ENCODE measurements around the gene MTR. TPM values are rescaled to one million over a fixed set of nuclear protein-coding genes. Genes with fewer than 3 reads are reported as not detected.

Gene MTR
- total RNA-seq, 1 experiment from 2014 or later, result 35.4 TPM

DNA sequence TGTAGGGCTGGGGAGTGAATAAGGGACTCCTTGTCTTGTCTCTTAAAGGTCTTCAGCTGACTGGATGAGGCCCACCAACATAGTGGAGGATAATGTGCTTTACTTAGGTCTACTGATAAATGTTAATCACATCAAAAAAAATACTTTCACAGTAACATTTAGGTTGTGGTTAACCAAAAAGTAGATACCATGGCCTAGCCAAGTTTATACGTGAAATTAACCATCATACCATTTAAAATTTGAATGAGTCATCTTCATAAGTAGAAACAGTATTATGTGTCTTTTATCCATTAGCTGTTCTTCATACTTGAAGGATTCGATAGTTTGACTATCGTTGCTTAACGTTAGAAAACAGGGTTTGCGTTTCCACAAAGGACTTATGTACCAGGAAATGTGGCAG, 80.9 kb downstream of the MTR start:
- DNase-seq, result no peak
- Histone ChIP-seq H3K27ac (no peak overlapping the region), H3K27me3 (no peaks in the 10 kb centered on the region), H3K9me3 (replicated peaks) (no peaks in the 10 kb centered on the region), H3K36me3 (0 out of 2 replicates have a peak, but pooled peaks cover 15% of the 10 kb centered on the region), H3K4me1 (no peaks in the 10 kb centered on the region), H3K4me3 (no peak overlapping the region)

DNA sequence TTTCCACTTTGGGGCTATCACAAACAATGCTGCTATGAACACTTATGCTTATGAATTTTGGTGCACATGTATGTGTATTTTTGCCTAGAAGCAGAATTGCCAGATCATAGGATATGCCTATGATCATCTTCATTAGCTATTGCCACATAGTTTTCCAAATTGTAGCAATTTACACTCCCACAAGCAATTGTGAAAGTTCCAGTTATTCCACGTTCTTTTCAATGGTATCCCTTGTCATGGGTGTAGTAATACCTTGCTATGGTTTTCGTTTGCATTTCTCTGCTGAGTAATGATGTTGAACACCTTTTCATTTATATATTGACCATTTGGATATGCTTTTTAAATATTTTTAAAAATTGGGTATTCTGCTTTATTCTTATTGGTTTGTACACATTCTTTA, 82.6 kb downstream of the MTR start:
- H3K4me3 ChIP-seq, result no peak overlapping the region
- no peaks in the 10 kb centered on the region for H3K4me1 ChIP-seq
- no peaks in the 10 kb centered on the region for H3K9me3 ChIP-seq (replicated peaks)
- 0 out of 2 replicates have a peak, but pooled peaks cover 15% of the 10 kb centered on the region for H3K36me3 ChIP-seq
- H3K27me3 ChIP-seq, result no peaks in the 10 kb centered on the region
- no peak for DNase-seq
- H3K27ac ChIP-seq, result no peak overlapping the region

DNA sequence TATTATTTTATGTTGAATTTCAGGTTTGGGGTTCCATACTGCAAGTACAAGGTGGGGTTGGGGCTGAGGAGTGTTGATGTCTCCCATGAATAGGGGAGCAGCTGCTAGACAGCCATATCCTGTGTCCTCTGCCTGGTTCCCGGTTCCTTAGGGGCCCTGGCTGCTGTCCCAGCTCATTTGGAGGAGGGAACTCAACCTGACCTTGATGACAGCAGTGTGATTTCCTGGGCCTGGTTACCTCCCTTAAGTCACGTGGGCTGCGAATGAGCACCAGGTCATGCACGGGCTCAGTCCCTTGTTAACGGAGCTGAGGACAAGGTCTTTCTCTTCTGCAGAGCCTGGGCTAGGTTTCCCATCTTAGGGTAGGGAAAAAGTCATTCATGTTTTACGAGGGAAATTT, 85.1 kb downstream of the MTR start:
- Histone ChIP-seq H3K9me3 (replicated peaks) (no peaks in the 10 kb centered on the region), H3K27me3 (no peaks in the 10 kb centered on the region), H3K27ac (no peak overlapping the region), H3K4me3 (no peak overlapping the region), H3K4me1 (no peaks in the 10 kb centered on the region), H3K36me3 (0 out of 2 replicates have a peak, but pooled peaks cover 8% of the 10 kb centered on the region)
- peak in 1 of 2 experiments; percentile 6 for DNase-seq

DNA sequence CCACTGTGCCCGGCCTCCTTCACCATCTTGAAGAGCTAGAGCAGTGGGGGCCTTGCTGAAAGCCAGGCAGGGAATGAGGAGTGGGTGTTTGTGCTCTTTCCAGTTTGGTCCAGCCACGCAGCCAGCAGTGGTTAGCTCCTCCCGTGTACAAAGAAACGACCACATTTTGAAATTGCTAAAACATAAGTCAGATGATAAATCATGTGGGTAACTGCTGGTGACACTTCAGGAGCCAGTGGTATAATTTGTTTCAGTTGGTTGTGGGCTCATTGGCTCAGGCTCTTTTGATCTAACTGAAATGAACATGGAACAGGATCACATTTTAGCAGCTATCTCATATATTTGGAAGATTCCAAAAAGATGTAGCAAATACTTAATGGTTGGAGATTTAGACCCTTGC, 87.6 kb downstream of the MTR start:
- no peaks in the 10 kb centered on the region; the same call in 1 of the 2 replicates for H3K36me3 ChIP-seq
- no peaks in the 10 kb centered on the region for H3K9me3 ChIP-seq (replicated peaks)
- no peak for DNase-seq
- no peaks in the 10 kb centered on the region for H3K4me1 ChIP-seq
- H3K4me3 ChIP-seq, result no peak overlapping the region
- no peak overlapping the region for H3K27ac ChIP-seq
- H3K27me3 ChIP-seq, result no peaks in the 10 kb centered on the region

DNA sequence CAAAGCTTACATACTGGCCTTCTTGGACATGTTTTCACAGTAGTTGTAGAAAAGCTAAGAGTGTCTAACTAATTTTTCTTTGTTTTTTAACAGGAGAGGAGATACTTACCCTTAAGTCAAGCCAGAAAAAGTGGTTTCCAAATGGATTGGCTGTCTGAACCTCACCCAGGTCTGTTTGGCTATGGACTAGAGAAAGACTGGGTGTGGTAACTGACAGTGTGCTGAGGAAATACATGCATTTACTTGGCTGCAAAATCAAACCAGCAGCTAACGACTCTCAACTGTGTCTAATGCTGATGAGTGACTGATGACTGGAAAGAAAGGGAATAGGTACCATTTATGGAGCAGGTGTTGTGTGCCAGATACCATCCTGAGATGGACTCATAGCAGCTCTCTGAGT, 91.1 kb downstream of the MTR start:
- Histone ChIP-seq H3K36me3 (no peaks in the 10 kb centered on the region; the same call in 1 of the 2 replicates), H3K4me3 (no peak overlapping the region), H3K4me1 (no peaks in the 10 kb centered on the region), H3K27ac (no peak overlapping the region), H3K27me3 (no peaks in the 10 kb centered on the region), H3K9me3 (replicated peaks) (no peaks in the 10 kb centered on the region)
- no peak for DNase-seq

DNA sequence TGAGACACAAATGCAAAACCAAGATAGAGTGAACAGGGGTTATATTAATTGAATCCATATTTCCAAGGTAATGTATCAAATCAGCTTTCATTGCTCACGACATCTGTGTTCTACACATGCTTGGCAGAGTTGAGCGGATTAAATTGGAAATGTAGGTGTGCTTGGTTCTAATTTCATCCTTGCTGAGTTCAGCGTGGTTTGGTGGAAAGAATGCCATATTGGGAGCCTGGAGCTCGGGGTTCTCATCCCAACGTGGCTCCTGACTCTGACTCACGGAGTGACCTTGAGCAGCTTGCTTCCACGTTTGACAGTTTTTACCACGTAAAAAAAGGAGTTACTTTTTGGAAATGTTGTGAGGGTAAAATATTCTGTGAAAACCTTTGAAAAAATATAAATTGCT, 92.0 kb downstream of the MTR start:
- DNase-seq, result no peak
- H3K4me3 ChIP-seq, result no peak overlapping the region
- no peak overlapping the region for H3K27ac ChIP-seq
- no peaks in the 10 kb centered on the region for H3K4me1 ChIP-seq
- H3K36me3 ChIP-seq, result no peaks in the 10 kb centered on the region; the same call in 1 of the 2 replicates
- H3K27me3 ChIP-seq, result no peaks in the 10 kb centered on the region
- no peaks in the 10 kb centered on the region for H3K9me3 ChIP-seq (replicated peaks)

DNA sequence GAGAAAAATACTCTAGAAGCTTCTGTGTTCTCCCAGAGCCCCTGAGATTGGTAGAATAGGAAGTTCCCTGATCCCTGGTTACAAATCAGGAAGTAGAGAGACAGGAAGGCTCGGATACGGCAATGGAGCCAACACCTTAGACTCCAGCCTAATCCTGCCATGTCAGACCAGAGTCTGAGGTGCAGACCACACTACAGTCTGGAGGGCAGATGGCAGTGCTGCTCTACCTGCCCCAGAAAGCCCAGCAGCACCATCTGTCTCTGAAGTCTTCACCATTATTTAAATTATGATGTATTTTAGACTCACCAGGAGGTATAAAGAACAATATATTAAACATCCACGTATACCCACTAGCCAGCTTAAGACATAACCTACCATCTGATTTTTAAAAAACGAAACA, 93.0 kb downstream of the MTR start:
- no peaks in the 10 kb centered on the region; the same call in 1 of the 2 replicates for H3K36me3 ChIP-seq
- H3K9me3 ChIP-seq (replicated peaks), result no peaks in the 10 kb centered on the region
- no peak overlapping the region for H3K4me3 ChIP-seq
- H3K27me3 ChIP-seq, result no peaks in the 10 kb centered on the region
- no peak for DNase-seq
- H3K4me1 ChIP-seq, result no peaks in the 10 kb centered on the region
- no peak overlapping the region for H3K27ac ChIP-seq

DNA sequence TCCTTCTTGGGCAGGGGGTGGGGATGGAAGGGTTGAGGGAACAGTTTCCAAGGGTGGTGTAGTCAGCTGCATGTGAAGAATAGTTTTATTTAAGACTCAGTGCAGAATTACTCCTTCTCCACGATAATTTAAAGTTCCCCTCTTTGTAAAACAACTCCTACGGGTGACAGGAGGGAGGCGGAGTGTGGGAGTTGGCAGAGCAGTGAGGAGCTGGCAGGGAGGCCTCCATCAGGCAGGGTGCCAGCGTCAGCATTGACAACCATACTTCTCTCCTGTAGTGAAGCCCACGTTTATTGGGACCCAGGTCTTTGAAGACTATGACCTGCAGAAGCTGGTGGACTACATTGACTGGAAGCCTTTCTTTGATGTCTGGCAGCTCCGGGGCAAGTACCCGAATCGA, 93.8 kb downstream of the MTR start:
- no peaks in the 10 kb centered on the region for H3K4me1 ChIP-seq
- no peaks in the 10 kb centered on the region for H3K9me3 ChIP-seq (replicated peaks)
- H3K27me3 ChIP-seq, result no peaks in the 10 kb centered on the region
- H3K27ac ChIP-seq, result no peak overlapping the region
- DNase-seq, result no peak
- H3K4me3 ChIP-seq, result no peak overlapping the region
- no peaks in the 10 kb centered on the region; the same call in 1 of the 2 replicates for H3K36me3 ChIP-seq

DNA sequence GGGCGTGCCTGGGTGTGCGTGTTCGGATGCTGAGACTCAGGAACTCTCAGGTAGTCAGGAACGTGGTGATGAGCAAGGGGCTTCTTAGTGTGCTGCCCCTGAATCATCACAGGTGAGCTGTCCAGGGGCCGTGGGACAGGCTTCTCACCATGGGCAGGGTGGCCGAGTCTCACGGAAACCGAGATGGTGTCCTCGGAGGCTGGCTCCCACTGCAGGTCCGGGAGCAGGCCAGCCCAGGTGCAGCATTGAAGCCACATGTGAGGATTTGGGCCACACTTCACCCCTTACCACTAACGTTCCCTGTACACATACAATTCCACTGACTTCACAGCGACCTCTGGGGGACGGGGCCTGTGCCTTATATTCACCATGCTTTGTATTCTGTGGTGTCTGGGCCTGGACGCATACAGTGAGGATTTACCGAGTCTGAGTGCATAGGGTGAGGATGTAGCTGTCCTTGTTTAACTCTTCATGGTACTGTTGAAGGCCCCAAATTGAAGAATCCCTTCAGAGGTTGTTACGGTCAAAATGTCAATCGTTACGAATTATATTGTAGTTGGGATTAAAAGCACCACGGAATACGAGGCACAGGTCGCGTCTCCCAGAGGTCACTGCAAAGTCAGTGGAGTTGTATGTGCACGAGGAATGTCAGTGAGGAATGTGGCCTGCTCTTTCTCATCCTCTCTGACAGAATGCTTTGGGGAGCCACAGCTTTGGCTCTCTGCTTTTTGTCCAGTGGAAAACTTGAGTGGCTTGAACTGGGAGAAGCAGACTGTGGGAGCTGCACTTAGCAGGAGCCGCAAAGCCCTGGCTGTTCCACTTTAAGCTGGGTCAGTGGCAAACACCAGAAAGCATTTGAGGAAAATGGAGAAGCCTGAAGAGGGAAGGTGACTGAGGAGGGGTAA, 95.3 kb downstream of the MTR start:
- H3K9me3 ChIP-seq (replicated peaks), result no peaks in the 10 kb centered on the region
- no peaks in the 10 kb centered on the region for H3K27me3 ChIP-seq
- no peak overlapping the region for H3K4me3 ChIP-seq
- no peaks in the 10 kb centered on the region for H3K4me1 ChIP-seq
- DNase-seq, result no peak
- no peak overlapping the region for H3K27ac ChIP-seq
- H3K36me3 ChIP-seq, result no peaks in the 10 kb centered on the region; the same call in 1 of the 2 replicates

DNA sequence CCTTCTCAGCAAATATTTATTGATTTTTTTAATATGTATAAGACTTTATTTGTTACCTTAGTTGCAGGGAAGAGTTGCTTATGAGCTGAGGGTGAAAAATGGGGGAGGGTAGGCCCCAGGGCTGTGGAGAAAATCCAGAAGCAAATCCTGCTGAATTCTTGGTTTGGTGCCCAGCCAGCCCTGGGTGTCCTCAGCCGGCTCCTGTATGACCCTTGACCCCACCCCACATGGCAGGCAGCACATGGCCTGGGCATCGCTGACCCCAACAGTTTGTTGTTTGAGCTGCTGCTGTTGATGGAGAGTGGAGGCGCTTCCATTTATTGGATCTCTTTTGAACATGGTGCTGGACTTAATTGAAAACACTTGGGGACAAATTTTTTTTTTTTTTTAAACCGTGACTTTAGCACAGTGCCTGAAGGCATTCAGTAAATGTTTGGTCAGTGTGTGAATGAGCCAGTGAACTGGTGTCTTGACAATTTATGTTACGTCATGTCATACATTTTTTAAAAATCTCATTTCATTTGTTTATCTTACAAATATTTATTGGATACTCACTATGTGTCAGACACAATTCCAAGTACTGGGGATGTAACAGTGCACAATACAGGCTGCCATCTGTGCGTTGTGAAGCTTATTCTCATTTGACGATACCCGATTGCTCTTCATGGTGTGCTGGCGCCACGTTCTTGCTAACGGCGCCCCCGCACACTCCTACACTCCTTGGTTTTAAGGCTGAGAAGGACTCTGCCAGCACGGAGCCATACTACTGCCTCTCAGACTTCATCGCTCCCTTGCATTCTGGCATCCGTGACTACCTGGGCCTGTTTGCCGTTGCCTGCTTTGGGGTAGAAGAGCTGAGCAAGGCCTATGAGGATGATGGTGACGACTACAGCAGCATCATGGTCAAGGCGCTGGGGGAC, 98.8 kb downstream of the MTR start:
- Histone ChIP-seq H3K4me1 (no peaks in the 10 kb centered on the region), H3K27me3 (no peaks in the 10 kb centered on the region), H3K9me3 (replicated peaks) (no peaks in the 10 kb centered on the region), H3K27ac (no peak overlapping the region), H3K36me3 (peaks cover 4% of the 10 kb centered on the region), H3K4me3 (no peak overlapping the region)
- no peak for DNase-seq

DNA sequence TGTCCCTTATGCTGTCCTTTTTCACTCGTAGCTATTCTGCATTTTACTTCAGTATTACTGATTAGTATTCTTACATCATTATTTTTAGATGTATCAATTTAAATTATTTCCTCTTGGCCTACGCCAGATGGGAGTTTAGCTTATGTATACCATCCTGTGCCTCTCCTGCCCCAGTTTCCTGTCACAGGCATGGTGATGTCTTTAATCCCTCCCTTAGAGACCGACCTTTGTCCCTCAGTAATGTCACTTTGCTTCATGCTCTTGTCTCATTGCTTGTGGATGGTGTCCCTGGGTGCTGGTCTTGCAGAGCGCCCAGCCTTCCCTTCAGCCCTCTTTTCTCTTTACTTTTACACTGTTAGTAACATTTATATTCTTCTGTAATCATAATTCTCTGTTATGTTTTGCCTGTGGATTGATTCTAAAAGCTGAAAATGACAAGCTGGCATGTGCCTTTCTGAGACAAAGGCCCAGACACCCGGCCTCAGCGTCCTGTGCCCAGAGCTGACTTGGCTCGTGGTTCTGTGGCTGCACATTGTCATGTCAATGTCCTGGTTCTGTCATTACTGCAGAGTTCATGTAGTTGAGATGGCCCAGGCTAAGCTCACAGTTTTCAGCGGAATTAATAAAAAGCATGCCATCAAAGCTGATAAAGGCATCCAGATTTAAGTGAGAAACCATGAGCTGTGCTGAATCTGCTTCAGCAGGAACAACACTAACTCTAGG, 100.7 kb downstream of the MTR start:
- no peaks in the 10 kb centered on the region for H3K27me3 ChIP-seq
- H3K4me3 ChIP-seq, result no peak overlapping the region
- peaks cover 12% of the 10 kb centered on the region for H3K36me3 ChIP-seq
- no peaks in the 10 kb centered on the region for H3K9me3 ChIP-seq (replicated peaks)
- no peaks in the 10 kb centered on the region for H3K4me1 ChIP-seq
- no peak overlapping the region for H3K27ac ChIP-seq
- DNase-seq, result no peak

DNA sequence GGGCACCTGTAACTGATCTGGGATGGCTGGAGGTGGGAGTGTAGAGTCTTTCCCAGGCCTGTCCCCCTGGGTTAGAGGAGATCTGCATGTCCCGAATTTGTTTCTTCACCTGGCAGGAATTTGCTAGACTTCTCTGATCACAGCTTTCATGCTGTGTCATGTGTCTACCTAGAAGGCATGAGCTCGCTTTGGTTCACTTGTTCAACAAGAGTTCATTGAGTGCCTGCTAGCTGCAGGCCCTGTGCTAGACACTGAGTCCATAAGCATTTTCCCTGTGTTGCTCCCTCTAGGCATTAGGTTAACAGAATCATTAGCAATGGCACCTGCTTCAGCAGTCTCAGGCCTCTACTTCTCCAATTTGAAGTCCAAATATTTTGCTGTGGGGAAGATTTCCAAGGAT, 101.6 kb downstream of the MTR start:
- H3K4me3 ChIP-seq, result no peak overlapping the region
- H3K27ac ChIP-seq, result no peak overlapping the region
- H3K36me3 ChIP-seq, result peaks cover 16% of the 10 kb centered on the region
- H3K9me3 ChIP-seq (replicated peaks), result no peaks in the 10 kb centered on the region
- H3K27me3 ChIP-seq, result no peaks in the 10 kb centered on the region
- no peaks in the 10 kb centered on the region for H3K4me1 ChIP-seq
- no peak for DNase-seq

DNA sequence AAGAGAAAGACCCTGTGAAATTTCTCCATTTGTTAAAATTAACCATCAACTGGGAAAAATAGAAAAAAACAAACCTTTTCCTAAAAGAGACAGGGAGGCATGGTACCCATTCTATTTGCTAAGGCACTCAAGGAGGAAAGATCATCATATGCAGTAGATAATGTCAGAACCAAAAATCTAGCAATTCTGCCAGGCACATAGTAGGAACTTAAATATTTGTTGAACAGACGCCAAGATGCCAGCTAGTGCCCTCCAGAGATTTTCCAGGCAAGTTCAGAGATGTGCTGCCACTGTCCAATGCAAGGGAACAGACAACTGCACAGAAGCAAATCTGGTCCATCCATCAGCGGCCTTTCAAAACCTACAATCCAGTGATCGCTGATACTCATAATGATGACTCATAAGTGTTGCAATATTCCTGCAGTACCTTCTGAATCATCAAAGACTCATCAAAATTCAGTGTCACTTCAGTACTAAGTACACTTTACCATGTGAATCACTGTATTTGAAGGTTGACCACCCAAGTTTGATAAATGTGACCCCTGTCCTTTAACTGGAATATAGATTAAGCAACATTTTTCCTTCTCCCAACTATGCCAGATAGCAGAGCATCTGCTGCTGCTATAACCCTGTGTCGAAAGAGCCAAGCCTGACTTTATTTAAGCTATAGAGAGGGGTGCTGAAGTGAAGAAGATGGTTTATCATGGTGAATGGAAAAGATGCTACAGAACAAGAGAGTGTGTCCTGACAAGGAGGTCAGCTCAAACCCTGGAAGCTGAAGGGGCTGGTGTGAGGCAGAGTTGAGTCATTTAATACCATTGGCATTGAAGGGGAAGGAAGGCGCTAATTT, 110.0 kb downstream of the MTR start:
- DNase-seq, result no peak
- Histone ChIP-seq H3K4me3 (no peak overlapping the region), H3K27ac (no peak overlapping the region), H3K4me1 (peaks cover 2% of the 10 kb centered on the region; the same call in 1 of the 2 replicates), H3K9me3 (replicated peaks) (no peaks in the 10 kb centered on the region), H3K36me3 (0 out of 2 replicates have a peak, but pooled peaks cover 4% of the 10 kb centered on the region), H3K27me3 (no peaks in the 10 kb centered on the region)

DNA sequence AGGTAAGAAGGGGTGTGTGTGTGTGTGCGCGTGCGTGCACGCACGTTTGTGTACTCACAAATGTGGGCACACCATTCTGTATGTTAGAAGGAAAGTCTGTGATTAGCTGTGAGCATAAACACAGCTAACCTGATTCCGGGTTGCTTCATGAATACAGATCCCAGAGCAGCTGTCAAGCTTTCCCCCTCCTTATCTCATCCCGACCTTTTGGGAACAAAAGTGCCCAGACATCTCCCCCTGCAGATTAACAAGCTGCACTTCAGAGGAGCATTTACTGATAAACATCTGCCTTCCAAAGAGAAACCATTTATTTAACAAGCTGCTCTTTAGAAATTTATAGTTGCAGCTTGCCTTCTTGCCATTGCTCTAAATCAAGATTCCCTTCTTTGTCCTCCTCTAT, 112.1 kb downstream of the MTR start:
- Histone ChIP-seq H3K27ac (no peak overlapping the region), H3K4me1 (peaks cover 2% of the 10 kb centered on the region; the same call in 1 of the 2 replicates), H3K9me3 (replicated peaks) (no peaks in the 10 kb centered on the region), H3K4me3 (no peak overlapping the region), H3K36me3 (no peaks in the 10 kb centered on the region), H3K27me3 (no peaks in the 10 kb centered on the region)
- DNase-seq, result peak; percentile 10 to 34
